CD8-positive, alpha-beta memory T cell (primary cell): ENCODE measurements around the gene VPS13D. TPM values are rescaled to one million over a fixed set of nuclear protein-coding genes. Genes with fewer than 3 reads are reported as not detected.

ENCODE experiments used
- CTCF ChIA-PET: fragments of 350-600 bp; sonication (Branson Sonifier 250); formaldehyde crosslinking; loops from one replicate; lab custom pipeline; 2021; ENCODE audit warnings: antibody characterized with exemption; lab: Charles Lee
- POLR2A ChIA-PET: fragments of 350-600 bp; sonication (Branson Sonifier 250); formaldehyde crosslinking; loops from one replicate; lab custom pipeline; 2021; ENCODE audit warnings: antibody characterized with exemption; lab: Charles Lee
- DNase-seq, 5 donors: peaks; one replicate each; pipeline versions ENCODE4 v3.0.0 to v3.0.0-alpha.2; 2020 to 2022; ENCODE audit warnings: mixed read lengths in 1 of 5
- H3K27ac ChIP-seq: one replicate; pipeline ENCODE4 v1.7.0; 2013; ENCODE audit warnings: low read depth, mild to moderate bottlenecking, low read length, moderate library complexity
- H3K27me3 ChIP-seq: 2 replicates; pipeline ENCODE4 v1.7.0; 2013; ENCODE audit warnings: low read length, mild to moderate bottlenecking; ENCODE audit not compliant: insufficient read depth, poor library complexity, severe bottlenecking
- H3K36me3 ChIP-seq: 2 replicates; pipeline ENCODE4 v1.7.0; 2013; ENCODE audit warnings: mild to moderate bottlenecking, low read length, moderate library complexity; ENCODE audit not compliant: insufficient read depth
- H3K4me1 ChIP-seq: 2 replicates; pipeline ENCODE4 v1.7.0; 2013; ENCODE audit warnings: mild to moderate bottlenecking, low read length, moderate library complexity; ENCODE audit not compliant: insufficient read depth
- H3K4me3 ChIP-seq: 2 replicates; pipeline ENCODE4 v1.7.0; 2013; ENCODE audit warnings: mild to moderate bottlenecking, low read length
- H3K9me3 ChIP-seq: 2 replicates; pipeline ENCODE4 v1.7.0; 2013; ENCODE audit warnings: mild to moderate bottlenecking, low read length
- H3K27ac Mint-ChIP-seq, 8 donors: one replicate each; pipeline ENCODE4 v1.8.0; 2020 to 2021; ENCODE audit warnings: mixed read lengths in 8 of 8, mild to moderate bottlenecking in 6 of 8, inconsistent platforms in 3 of 8, moderate library complexity in 3 of 8
- H3K27me3 Mint-ChIP-seq, 2 donors: one replicate each; pipeline ENCODE4 v1.8.0; 2020 to 2021; ENCODE audit warnings: mixed read lengths in 2 of 2, mild to moderate bottlenecking in 1 of 2, moderate library complexity in 1 of 2
- H3K36me3 Mint-ChIP-seq, 3 donors: one replicate each; pipeline ENCODE4 v1.8.0; 2020 to 2021; ENCODE audit warnings: mixed read lengths in 3 of 3, inconsistent platforms in 1 of 3, mild to moderate bottlenecking in 1 of 3
- H3K4me1 Mint-ChIP-seq, 3 donors: one replicate each; pipeline ENCODE4 v1.8.0; 2020 to 2021; ENCODE audit warnings: mixed read lengths in 3 of 3, inconsistent platforms in 1 of 3, mild to moderate bottlenecking in 1 of 3
- H3K4me3 Mint-ChIP-seq, 7 donors: one replicate each; pipeline ENCODE4 v1.8.0; 2020 to 2021; ENCODE audit warnings: mixed read lengths in 7 of 7, mild to moderate bottlenecking in 6 of 7, moderate library complexity in 4 of 7, inconsistent platforms in 2 of 7
- H3K9me3 Mint-ChIP-seq, 5 donors: one replicate each; pipeline ENCODE4 v1.8.0; 2020 to 2022; ENCODE audit warnings: mixed read lengths in 5 of 5, mild to moderate bottlenecking in 3 of 5, moderate library complexity in 2 of 5, inconsistent platforms in 1 of 5
- polyA plus RNA-seq: library from polyadenylated mRNA; unstranded; fragments of 300-500 nt; fragmentation: Illumina TruSeq; gene quantifications from one replicate; pipeline ENCODE4 v1.2.3, GENCODE V29; 2021
- total RNA-seq, 2 experiments: library from RNA; stranded (reverse); gene quantifications; one replicate each; pipeline ENCODE4 v1.2.3, GENCODE V29; 2021

The VPS13D gene
- total and polyA plus RNA-seq, 3 experiments from 2014 or later: 9.7 to 28.5 (median 24.1) TPM

GRCh38 chr1:12341667-12342066 lies 111.8 kb downstream of the VPS13D start:
- H3K27ac Mint-ChIP-seq: peak overlapping the region in 7 of 8 donors; percentile 18 to 81 (median 43)
- Histone ChIP-seq H3K36me3 (no peaks in the 10 kb centered on the region), H3K9me3 (no peaks in the 10 kb centered on the region), H3K4me1 (peaks cover 46% of the 10 kb centered on the region), H3K27me3 (no peaks in the 10 kb centered on the region), H3K4me3 (no peak overlapping the region), H3K27ac (no peak overlapping the region)
- ChIA-PET POLR2A (no interaction called here), CTCF (interaction anchor here (1.2 kb wide), 1 partner anchor 318 kb away, joined by 3 read pairs; no protein-coding TSS in a partner anchor)
- peaks cover 3 to 59% (median 35%) of the 10 kb centered on the region in 3 donors for H3K36me3 Mint-ChIP-seq
- H3K4me3 Mint-ChIP-seq: peak overlapping the region in 3 of 7 donors; percentile 3 to 40 (median 7)
- H3K9me3 Mint-ChIP-seq: no peaks in the 10 kb centered on the region
- H3K4me1 Mint-ChIP-seq: peaks cover 50 to 68% (median 63%) of the 10 kb centered on the region in 3 donors
- no peaks in the 10 kb centered on the region for H3K27me3 Mint-ChIP-seq
- peak in 2 of 5 donors; percentile 28 to 50 for DNase-seq

- H3K4me1 Mint-ChIP-seq: peaks cover 50 to 68% (median 65%) of the 10 kb centered on the region in 3 donors
- ChIA-PET CTCF (no interaction called here), POLR2A (interaction anchor here (0.6 kb wide), 1 partner anchor 232 kb away, joined by 3 read pairs; no protein-coding TSS in a partner anchor)
- no peak for DNase-seq
- peaks cover 3 to 58% (median 35%) of the 10 kb centered on the region in 3 donors for H3K36me3 Mint-ChIP-seq
- H3K9me3 Mint-ChIP-seq: no peaks in the 10 kb centered on the region
- peak overlapping the region in 4 of 8 donors; percentile 18 to 52 (median 40) for H3K27ac Mint-ChIP-seq
- no peaks in the 10 kb centered on the region for H3K27me3 Mint-ChIP-seq
- Histone ChIP-seq H3K4me1 (peaks cover 46% of the 10 kb centered on the region), H3K36me3 (no peaks in the 10 kb centered on the region), H3K27me3 (no peaks in the 10 kb centered on the region), H3K4me3 (no peak overlapping the region), H3K27ac (no peak overlapping the region), H3K9me3 (no peaks in the 10 kb centered on the region)
- no peak overlapping the region for H3K4me3 Mint-ChIP-seq
Observed at GRCh38 chr1:12342401-12343003, 112.7 kb downstream of the VPS13D start.

GRCh38 chr1:12343823-12344487 lies 114.1 kb downstream of the VPS13D start:
- Mint-ChIP-seq H3K4me1 (peaks cover 50 to 68% (median 65%) of the 10 kb centered on the region in 3 donors), H3K9me3 (no peaks in the 10 kb centered on the region), H3K27ac (peak overlapping the region in 6 of 8 donors; percentile 1 to 66 (median 56)), H3K27me3 (no peaks in the 10 kb centered on the region), H3K36me3 (peaks cover 8 to 61% (median 33%) of the 10 kb centered on the region in 3 donors), H3K4me3 (no peak overlapping the region)
- CTCF ChIA-PET: no interaction called here
- POLR2A ChIA-PET: no interaction called here
- no peak for DNase-seq
- peaks cover 46% of the 10 kb centered on the region for H3K4me1 ChIP-seq
- H3K27me3 ChIP-seq: no peaks in the 10 kb centered on the region
- H3K9me3 ChIP-seq: no peaks in the 10 kb centered on the region
- H3K27ac ChIP-seq: no peak overlapping the region
- no peak overlapping the region for H3K4me3 ChIP-seq
- H3K36me3 ChIP-seq: peaks cover 3% of the 10 kb centered on the region

- Histone ChIP-seq H3K27me3 (no peaks in the 10 kb centered on the region), H3K27ac (no peak overlapping the region), H3K4me3 (peak overlapping the region; percentile 38), H3K9me3 (no peaks in the 10 kb centered on the region), H3K4me1 (peaks cover 46% of the 10 kb centered on the region), H3K36me3 (peaks cover 12% of the 10 kb centered on the region)
- Mint-ChIP-seq H3K4me3 (peak overlapping the region; percentile 1 to 83 (median 74)), H3K27me3 (no peaks in the 10 kb centered on the region), H3K27ac (peak overlapping the region; percentile 60 to 94 (median 89)), H3K9me3 (peaks cover 0 to 2% (median 0%) of the 10 kb centered on the region in 5 donors), H3K36me3 (peaks cover 16 to 63% (median 40%) of the 10 kb centered on the region in 3 donors), H3K4me1 (peaks cover 50 to 64% (median 63%) of the 10 kb centered on the region in 3 donors)
- CTCF ChIA-PET: interaction anchor here (1.0 to 1.5 kb wide), 2 partner anchors 274 to 314 kb away, joined by 3 to 4 read pairs; partner anchors contain the start of gene DHRS3
- POLR2A ChIA-PET: interaction anchor here (1.0 kb wide), 1 partner anchor 274 kb away, joined by 3 read pairs; no protein-coding TSS in a partner anchor
- DNase-seq: no peak
Observed at GRCh38 chr1:12344596-12345349, 114.9 kb downstream of the VPS13D start.

GRCh38 chr1:12345350-12346217 lies 115.8 kb downstream of the VPS13D start:
- Mint-ChIP-seq H3K4me1 (peaks cover 46 to 55% (median 55%) of the 10 kb centered on the region in 3 donors), H3K27me3 (no peaks in the 10 kb centered on the region), H3K36me3 (peaks cover 24 to 71% (median 47%) of the 10 kb centered on the region in 3 donors), H3K9me3 (peaks cover 0 to 8% (median 6%) of the 10 kb centered on the region in 5 donors), H3K27ac (peak overlapping the region; percentile 60 to 94 (median 89)), H3K4me3 (peak overlapping the region; percentile 1 to 83 (median 74))
- no peaks in the 10 kb centered on the region for H3K27me3 ChIP-seq
- H3K27ac ChIP-seq: no peak overlapping the region
- H3K4me1 ChIP-seq: peaks cover 40% of the 10 kb centered on the region
- H3K4me3 ChIP-seq: peak overlapping the region; percentile 38
- ChIA-PET CTCF (interaction anchor here (1.0 to 1.5 kb wide), 2 partner anchors 273 to 313 kb away, joined by 3 to 4 read pairs; partner anchors contain the start of gene DHRS3), POLR2A (interaction anchor here (1.0 kb wide), 1 partner anchor 273 kb away, joined by 3 read pairs; no protein-coding TSS in a partner anchor)
- DNase-seq: peak in 2 of 5 donors; percentile 6 to 16
- peaks cover 14% of the 10 kb centered on the region for H3K36me3 ChIP-seq
- no peaks in the 10 kb centered on the region for H3K9me3 ChIP-seq

- Histone ChIP-seq H3K27me3 (no peaks in the 10 kb centered on the region), H3K9me3 (no peaks in the 10 kb centered on the region), H3K4me1 (peaks cover 32% of the 10 kb centered on the region), H3K27ac (no peak overlapping the region), H3K4me3 (no peak overlapping the region), H3K36me3 (peaks cover 18% of the 10 kb centered on the region)
- Mint-ChIP-seq H3K4me1 (peaks cover 36 to 45% (median 44%) of the 10 kb centered on the region in 3 donors), H3K27me3 (no peaks in the 10 kb centered on the region), H3K9me3 (peaks cover 1 to 11% (median 7%) of the 10 kb centered on the region in 5 donors), H3K27ac (peak overlapping the region in 4 of 8 donors; percentile 48 to 94 (median 74)), H3K36me3 (peaks cover 29 to 74% (median 52%) of the 10 kb centered on the region in 3 donors), H3K4me3 (no peak overlapping the region)
- ChIA-PET CTCF (interaction anchor here (1.5 kb wide), 1 partner anchor 272 kb away, joined by 3 read pairs; the partner anchor contains the start of gene DHRS3), POLR2A (no interaction called here)
- DNase-seq: no peak
Observed at GRCh38 chr1:12346483-12347151, 116.8 kb downstream of the VPS13D start.
